Measurements from ENCODE around the gene NAT9.

Gene NAT9

GRCh38 chr17:74722782-74723181 is 53.4 kb downstream of the NAT9 start:
- FAIRE-seq = no peak

Measured in TTC549 (cell line).